Esophagus (tissue), 2 donors: ENCODE measurements around the gene SEMA4D. TPM values are rescaled to one million over a fixed set of nuclear protein-coding genes. Genes with fewer than 3 reads are reported as not detected.

Experiments used
- H3K27ac ChIP-seq, 2 donors: one replicate each; pipeline ENCODE4 v1.5.1; 2013; ENCODE audit warnings: low read depth in 2 of 2, mild to moderate bottlenecking in 2 of 2, inconsistent platforms in 1 of 2, low read length in 1 of 2, moderate library complexity in 1 of 2
- H3K27me3 ChIP-seq, 2 donors: one replicate each; pipeline ENCODE4 v1.6.1; 2013; ENCODE audit warnings: low read length in 2 of 2, control low read depth in 1 of 2, mild to moderate bottlenecking in 1 of 2; ENCODE audit not compliant: insufficient read depth in 2 of 2, control insufficient read depth in 1 of 2
- H3K36me3 ChIP-seq, 2 donors: one replicate each; pipeline ENCODE4 v1.6.1; 2013; ENCODE audit warnings: low read length in 1 of 2; ENCODE audit not compliant: control insufficient read depth in 2 of 2, insufficient read depth in 2 of 2
- H3K4me1 ChIP-seq, 2 donors: one replicate each; pipeline ENCODE4 v1.6.1; 2013; ENCODE audit warnings: low read length in 1 of 2; ENCODE audit not compliant: control insufficient read depth in 2 of 2, insufficient read depth in 2 of 2
- H3K4me3 ChIP-seq, 2 donors: one replicate each; pipeline ENCODE4 v1.5.1; 2013; ENCODE audit warnings: low read length in 2 of 2, mild to moderate bottlenecking in 2 of 2, low read depth in 1 of 2, moderate library complexity in 1 of 2
- H3K9me3 ChIP-seq, 2 donors: one replicate each; pipeline ENCODE4 v1.6.1; 2013; ENCODE audit warnings: mild to moderate bottlenecking in 2 of 2, low read depth in 1 of 2, low read length in 1 of 2, moderate library complexity in 1 of 2; ENCODE audit not compliant: control insufficient read depth in 2 of 2, insufficient read depth in 1 of 2
- WGBS, 2 donors: extraction: QIAGEN DNeasy Blood & Tissue Kit; methylation state at CpG; one replicate each; pipeline ENCODE4 v1.1.7; 2013; 5-methylcytosine and 5-hydroxymethylcytosine counted together
- polyA plus RNA-seq, 2 donors: library from polyadenylated mRNA; stranded (reverse); fragments of 200-250 nt; gene quantifications; one replicate each; pipeline ENCODE4 v1.2.3, GENCODE V29; 2013
- donor health status: healthy with polysubstance abuse.
- donor health status: Bipolar disorder and iron deficiency.

SEMA4D gene
- polyA plus RNA-seq, 2 donors, result 17.1 to 33.4 TPM

GRCh38 chr9:89379031-89379430, 118.9 kb downstream of the SEMA4D start:
- 94 to 96% methylated on average over 14 of the region's 14 CpGs for WGBS, 2 donors
- Histone ChIP-seq H3K9me3 (no peaks in the 10 kb centered on the region), H3K4me1 (peaks cover 0 to 3% of the 10 kb centered on the region in 2 donors), H3K27ac (no peak overlapping the region), H3K4me3 (no peak overlapping the region), H3K36me3 (peaks cover 14 to 49% of the 10 kb centered on the region in 2 donors), H3K27me3 (no peaks in the 10 kb centered on the region)

GRCh38 chr9:89378541-89378940, 119.4 kb downstream of the SEMA4D start:
- H3K36me3 ChIP-seq, result peaks cover 14 to 45% of the 10 kb centered on the region in 2 donors
- H3K27me3 ChIP-seq, result no peaks in the 10 kb centered on the region
- H3K4me1 ChIP-seq, result peaks cover 0 to 3% of the 10 kb centered on the region in 2 donors
- H3K4me3 ChIP-seq, result no peak overlapping the region
- 92 to 94% methylated on average over 21 of the region's 21 CpGs for WGBS, 2 donors
- no peak overlapping the region for H3K27ac ChIP-seq
- no peaks in the 10 kb centered on the region for H3K9me3 ChIP-seq

DNA sequence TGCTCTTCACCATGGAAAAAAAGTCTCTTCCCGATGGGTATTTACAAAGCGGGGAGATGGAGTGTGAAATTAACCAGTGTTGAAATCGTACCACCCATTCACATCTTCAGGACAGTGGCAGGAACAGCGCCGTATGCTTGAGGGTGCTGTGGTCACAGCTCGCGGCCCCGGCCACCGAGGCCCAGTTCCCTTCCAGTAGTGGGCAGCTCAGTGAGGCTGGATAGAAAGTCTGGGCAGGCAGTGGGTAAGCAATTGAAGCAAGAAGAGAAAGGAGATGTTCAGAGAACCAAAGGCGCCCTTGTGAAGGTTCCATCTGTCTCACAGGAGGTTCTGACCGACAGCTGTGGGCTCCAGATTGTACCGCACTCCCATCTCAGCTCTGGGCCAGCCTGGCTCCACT, 120.5 kb downstream of the SEMA4D start:
- whole genome bisulfite sequencing, 2 donors, result 89 to 94% methylated on average over 12 of the region's 12 CpGs
- no peak overlapping the region for H3K27ac ChIP-seq

DNA sequence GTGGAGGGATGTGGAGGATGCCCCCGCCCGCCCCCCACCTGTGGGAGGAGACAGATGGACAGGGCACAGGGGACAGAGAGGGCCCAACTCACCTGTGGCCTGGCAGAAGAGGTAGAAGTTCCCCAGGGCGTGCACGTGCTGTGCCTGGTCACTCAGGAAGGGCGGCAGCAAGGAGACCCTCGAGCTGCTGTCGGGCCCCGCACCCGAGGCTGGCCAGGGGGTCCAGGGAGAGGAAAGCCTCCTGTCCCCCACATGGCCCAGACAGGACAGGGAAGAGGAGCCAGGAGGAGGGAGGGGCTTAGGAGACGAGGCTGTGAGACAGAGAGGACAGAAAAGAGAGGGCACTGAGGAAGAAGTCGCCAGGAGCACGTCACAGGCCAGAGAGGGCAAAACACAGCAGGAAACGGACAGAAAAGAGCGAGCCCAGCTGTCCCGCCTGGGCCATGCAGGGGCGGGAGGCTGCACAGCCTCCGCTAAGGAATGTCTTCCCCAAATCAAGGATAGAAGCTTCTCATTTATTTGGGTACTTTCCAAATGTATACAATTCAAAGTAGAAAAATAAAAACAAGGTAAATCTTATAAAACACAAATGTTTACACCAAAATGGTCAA, 121.1 kb downstream of the SEMA4D start:
- H3K4me3 ChIP-seq, result no peak overlapping the region
- peaks cover 0 to 2% of the 10 kb centered on the region in 2 donors for H3K9me3 ChIP-seq
- no peaks in the 10 kb centered on the region for H3K27me3 ChIP-seq
- peaks cover 10 to 28% of the 10 kb centered on the region in 2 donors for H3K36me3 ChIP-seq
- H3K27ac ChIP-seq, result no peak overlapping the region
- WGBS, 2 donors, result 85 to 87% methylated on average over 15 to 17 of the region's 17 CpGs
- H3K4me1 ChIP-seq, result peaks cover 0 to 3% of the 10 kb centered on the region in 2 donors

More for the DNA sequence above, 120.5 kb downstream of the SEMA4D start:
- Histone ChIP-seq H3K9me3 (no peaks in the 10 kb centered on the region), H3K27me3 (no peaks in the 10 kb centered on the region), H3K36me3 (peaks cover 10 to 34% of the 10 kb centered on the region in 2 donors), H3K4me1 (peaks cover 0 to 3% of the 10 kb centered on the region in 2 donors), H3K4me3 (no peak overlapping the region)

- 89 to 91% methylated on average over 4 of the region's 4 CpGs for WGBS, 2 donors
- no peak overlapping the region for H3K4me3 ChIP-seq
- H3K36me3 ChIP-seq, result peaks cover 10 to 25% of the 10 kb centered on the region in 2 donors
- no peak overlapping the region for H3K27ac ChIP-seq
- peaks cover 0 to 3% of the 10 kb centered on the region in 2 donors for H3K4me1 ChIP-seq
- peaks cover 0 to 2% of the 10 kb centered on the region in 2 donors for H3K9me3 ChIP-seq
- no peaks in the 10 kb centered on the region for H3K27me3 ChIP-seq
These were observed 121.6 kb downstream of the SEMA4D start for GRCh38 chr9:89376286-89376685.

- peaks cover 10 to 22% of the 10 kb centered on the region in 2 donors for H3K36me3 ChIP-seq
- no peak overlapping the region for H3K4me3 ChIP-seq
- no peaks in the 10 kb centered on the region for H3K27me3 ChIP-seq
- peaks cover 0 to 3% of the 10 kb centered on the region in 2 donors for H3K4me1 ChIP-seq
- peaks cover 0 to 4% of the 10 kb centered on the region in 2 donors for H3K9me3 ChIP-seq
- no peak overlapping the region for H3K27ac ChIP-seq
- WGBS, 2 donors, result 50 to 57% methylated on average over 8 of the region's 8 CpGs
These were observed 122.6 kb downstream of the SEMA4D start for GRCh38 chr9:89375191-89375760.

DNA sequence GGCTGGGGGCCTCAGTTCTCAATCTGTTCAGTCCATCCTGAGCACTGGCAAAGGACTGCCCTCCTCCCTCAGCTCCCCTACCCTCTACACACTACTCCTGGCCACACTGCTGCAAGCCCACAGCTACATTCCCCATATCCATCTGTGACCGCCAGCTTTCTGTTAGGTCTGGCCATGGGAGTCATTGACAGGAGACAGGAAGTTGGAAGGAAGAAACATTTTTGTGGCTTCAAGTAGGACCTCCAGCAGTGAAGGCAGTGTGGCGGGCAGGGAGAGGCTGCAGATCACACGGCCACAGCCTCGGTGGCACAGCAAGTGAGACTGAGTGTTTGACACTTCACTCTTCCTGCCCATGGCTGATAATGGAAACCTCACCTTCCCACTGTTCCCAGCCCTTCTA, 123.7 kb downstream of the SEMA4D start:
- WGBS, 2 donors, result 88 to 91% methylated on average over 4 of the region's 4 CpGs
- peaks cover 10 to 26% of the 10 kb centered on the region in 2 donors for H3K36me3 ChIP-seq
- no peaks in the 10 kb centered on the region for H3K27me3 ChIP-seq

DNA sequence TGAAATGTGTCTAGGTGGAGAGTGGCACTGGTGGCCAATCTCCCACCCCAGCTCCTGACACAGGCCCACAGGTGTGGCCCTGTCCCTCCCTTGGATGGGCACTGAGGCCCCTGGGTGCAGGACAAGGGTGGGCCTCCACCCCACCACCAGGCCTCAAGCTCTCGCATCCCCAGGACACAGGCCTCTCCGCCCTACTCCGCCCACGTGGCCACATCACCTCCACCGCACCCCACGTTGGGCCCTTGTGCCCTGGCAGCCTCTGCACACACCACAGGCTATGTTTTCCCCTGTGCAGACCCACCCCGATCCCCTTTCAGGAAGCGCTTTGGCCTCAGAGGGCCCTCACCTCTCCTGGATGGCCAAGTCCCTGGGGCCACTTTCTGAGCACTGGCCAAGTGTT, 124.9 kb downstream of the SEMA4D start:
- Histone ChIP-seq H3K27me3 (no peaks in the 10 kb centered on the region), H3K4me3 (no peak overlapping the region), H3K27ac (no peak overlapping the region), H3K9me3 (peaks cover 0 to 6% of the 10 kb centered on the region in 2 donors), H3K4me1 (peaks cover 0 to 3% of the 10 kb centered on the region in 2 donors), H3K36me3 (peaks cover 6 to 19% of the 10 kb centered on the region in 2 donors)
- 83 to 89% methylated on average over 8 of the region's 8 CpGs for WGBS, 2 donors

More for the DNA sequence above, 123.7 kb downstream of the SEMA4D start:
- H3K4me3 ChIP-seq, result no peak overlapping the region
- peaks cover 0 to 6% of the 10 kb centered on the region in 2 donors for H3K9me3 ChIP-seq
- H3K4me1 ChIP-seq, result peaks cover 0 to 3% of the 10 kb centered on the region in 2 donors
- no peak overlapping the region for H3K27ac ChIP-seq

- Histone ChIP-seq H3K4me3 (no peak overlapping the region), H3K27me3 (no peaks in the 10 kb centered on the region)
- 75 to 77% methylated on average over 14 of the region's 14 CpGs for WGBS, 2 donors
These were observed 125.6 kb downstream of the SEMA4D start for GRCh38 chr9:89372230-89372816.

More at GRCh38 chr9:89372230-89372816, 125.6 kb downstream of the SEMA4D start:
- H3K36me3 ChIP-seq, result peaks cover 6 to 17% of the 10 kb centered on the region in 2 donors
- peaks cover 0 to 3% of the 10 kb centered on the region in 2 donors for H3K4me1 ChIP-seq
- peaks cover 0 to 6% of the 10 kb centered on the region in 2 donors for H3K9me3 ChIP-seq
- H3K27ac ChIP-seq, result peak overlapping the region in 1 of 2 donors; percentile 36
